Fibroblast of peridontal ligament (primary cell): ENCODE results near the gene WWOX.

ENCODE experiments used
- DNase-seq: peaks from one replicate; pipeline ENCODE4 v3.0.0-alpha.2; 2010; ENCODE audit errors: extremely low read depth

WWOX gene

GRCh38 chr16:78795433-78795832, 696.0 kb downstream of the WWOX start:
- DNase-seq, result no peak

GRCh38 chr16:78796221-78796866, 696.9 kb downstream of the WWOX start:
- DNase-seq, result no peak

- no peak for DNase-seq
Observed at GRCh38 chr16:78799429-78799828, 700.0 kb downstream of the WWOX start.

DNA sequence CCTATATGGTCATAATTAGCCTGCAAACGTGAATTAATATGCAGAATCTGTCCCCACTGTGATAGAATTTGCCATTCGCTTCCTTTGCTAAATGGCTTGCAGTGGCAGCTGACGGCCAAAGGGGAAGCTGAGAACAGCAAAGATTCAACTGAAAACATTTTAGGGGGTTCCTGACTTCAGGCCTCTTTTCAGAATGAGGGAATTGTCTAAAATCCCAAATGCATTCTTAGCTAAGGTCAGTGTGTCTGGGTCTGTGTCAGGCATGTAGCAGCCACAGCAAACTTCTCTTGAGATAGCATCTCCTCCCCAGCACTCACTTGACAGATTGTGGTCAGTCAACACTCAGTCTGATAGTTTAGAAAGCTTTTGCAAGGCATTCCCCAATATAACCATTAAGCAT, 701.1 kb downstream of the WWOX start:
- DNase-seq, result no peak

DNA sequence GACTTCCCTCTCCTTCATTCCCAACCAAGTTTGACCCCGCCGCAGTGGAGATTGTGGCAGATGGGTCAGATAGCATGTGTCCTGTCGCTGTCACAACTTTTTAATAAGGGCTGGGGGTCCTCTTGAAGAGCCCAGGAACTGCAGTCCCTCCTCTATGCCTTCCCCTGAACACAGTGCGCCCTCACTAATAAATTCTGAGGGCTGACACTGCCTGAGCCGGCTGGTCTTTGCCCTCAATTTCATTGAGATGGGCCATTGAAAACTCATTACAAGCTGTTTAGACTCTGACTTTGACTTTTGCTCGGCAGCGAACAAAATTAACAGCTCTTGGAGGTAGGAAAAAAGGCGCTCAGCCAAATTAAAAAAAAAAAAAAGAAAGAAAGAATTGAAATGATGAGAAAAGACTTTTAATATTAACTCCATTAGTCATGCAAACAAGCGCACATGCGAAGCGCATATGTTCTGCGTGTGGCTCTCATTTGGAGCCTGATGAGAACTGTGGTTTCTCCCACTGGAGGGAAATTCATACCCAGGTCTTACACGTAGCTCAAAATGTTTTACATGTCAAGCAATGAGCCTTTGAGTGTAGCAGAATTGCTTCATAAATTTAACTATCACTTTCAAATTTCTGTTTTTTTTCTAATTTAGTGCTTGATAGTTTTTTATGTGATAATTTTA, 704.7 kb downstream of the WWOX start:
- DNase-seq, result no peak

DNA sequence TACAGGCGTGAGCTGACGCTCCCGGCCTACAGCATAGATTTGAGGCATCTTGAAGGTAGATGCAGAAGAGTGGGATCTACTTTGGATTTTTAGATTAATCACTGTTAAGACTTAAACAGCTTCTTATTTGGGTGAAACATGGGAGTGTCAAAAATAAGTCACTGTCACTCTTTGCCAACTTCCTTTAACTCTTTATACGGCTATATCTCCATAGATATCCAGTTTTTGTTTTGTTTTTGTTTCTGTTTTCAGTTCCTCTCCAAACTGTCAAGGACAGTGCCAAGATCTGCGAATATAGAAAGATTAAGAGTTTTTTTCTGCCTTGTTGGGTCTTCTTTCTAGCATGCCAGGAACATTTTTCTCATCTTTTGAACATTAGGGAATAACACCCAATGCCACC, 706.1 kb downstream of the WWOX start:
- no peak for DNase-seq

DNA sequence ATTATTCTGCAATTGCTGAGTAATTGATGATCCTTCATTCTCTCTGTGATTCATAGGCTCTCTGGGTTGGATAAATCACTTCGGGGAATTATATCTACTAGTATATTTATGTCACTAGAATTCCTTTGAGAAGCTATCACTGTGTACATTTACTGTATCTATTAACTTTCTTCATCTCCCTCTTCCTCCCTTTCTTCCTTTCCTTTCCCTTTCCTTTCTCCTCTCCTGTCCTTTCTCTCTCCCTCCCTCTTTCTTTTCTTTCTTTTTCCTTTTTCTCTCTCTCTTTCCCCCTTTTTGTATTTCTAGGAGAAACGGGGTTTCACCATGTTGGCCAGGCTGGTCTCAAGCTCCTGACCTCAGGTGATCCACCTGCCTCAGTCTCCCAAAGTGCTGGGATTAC, 711.8 kb downstream of the WWOX start:
- no peak for DNase-seq

DNA sequence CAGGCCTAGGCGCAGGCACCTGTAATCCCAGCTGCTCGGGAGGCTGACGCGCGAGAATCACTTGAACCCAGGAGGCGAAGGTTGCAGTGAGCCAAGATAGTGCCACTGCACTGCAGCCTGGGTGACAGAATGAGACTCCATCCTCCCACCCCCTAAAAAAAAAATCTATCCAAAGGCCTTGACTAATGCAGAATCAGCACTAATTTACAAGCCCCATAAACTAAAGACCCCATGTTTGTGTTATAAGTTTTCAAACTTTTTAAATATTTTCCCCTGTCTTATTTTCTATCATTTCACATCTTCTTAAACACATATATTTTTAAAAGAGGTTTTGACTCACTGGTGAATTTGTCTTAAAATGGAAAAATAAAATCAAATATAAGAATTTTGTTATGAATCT, 713.1 kb downstream of the WWOX start:
- no peak for DNase-seq

GRCh38 chr16:78813661-78814311, 714.3 kb downstream of the WWOX start:
- no peak for DNase-seq

- no peak for DNase-seq
Observed at GRCh38 chr16:78815713-78816112, 716.3 kb downstream of the WWOX start.

- no peak for DNase-seq
Observed at GRCh38 chr16:78816499-78817195, 717.2 kb downstream of the WWOX start.

GRCh38 chr16:78817200-78817739, 717.8 kb downstream of the WWOX start:
- no peak for DNase-seq

- DNase-seq, result no peak
Observed at GRCh38 chr16:78821335-78821734, 721.9 kb downstream of the WWOX start.

GRCh38 chr16:78822509-78822908, 723.1 kb downstream of the WWOX start:
- DNase-seq, result no peak

GRCh38 chr16:78823027-78823426, 723.6 kb downstream of the WWOX start:
- DNase-seq, result no peak

- no peak for DNase-seq
Observed at GRCh38 chr16:78829280-78829679, 729.8 kb downstream of the WWOX start.

- no peak for DNase-seq
Observed at GRCh38 chr16:78830599-78830998, 731.1 kb downstream of the WWOX start.

GRCh38 chr16:78832100-78832499, 732.6 kb downstream of the WWOX start:
- no peak for DNase-seq

DNA sequence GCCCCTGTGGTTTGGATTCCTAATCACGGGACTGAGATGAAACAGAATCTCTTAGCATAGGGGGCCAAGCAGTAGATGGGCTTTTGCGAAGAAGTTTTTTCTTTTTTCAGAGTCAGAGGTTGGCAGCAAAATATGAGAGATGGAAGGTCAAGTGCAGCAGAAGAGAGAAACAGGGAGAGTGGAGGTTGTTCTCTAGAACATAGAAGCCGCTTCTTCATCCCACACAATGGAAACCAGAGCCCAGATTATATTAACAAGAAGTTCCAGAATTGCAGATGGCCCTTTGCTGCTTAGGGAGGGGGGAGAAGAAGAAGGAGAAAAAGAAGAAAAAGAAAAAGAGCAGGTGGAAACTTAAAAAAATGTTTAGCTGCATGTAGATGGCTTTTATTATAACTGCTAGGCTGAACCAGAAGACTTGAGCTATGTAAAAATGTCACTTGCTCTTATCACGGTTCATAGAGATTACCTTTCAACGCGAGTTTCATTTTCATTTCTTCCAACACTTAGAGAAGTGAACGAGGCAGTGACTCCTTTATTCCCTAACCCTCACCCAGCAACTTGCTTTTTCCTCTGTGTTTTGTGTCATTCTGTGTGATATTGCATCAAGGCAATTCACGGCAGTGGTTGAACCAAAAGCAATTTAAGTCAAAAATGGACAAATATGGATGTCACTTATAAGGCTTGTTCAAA, 737.5 kb downstream of the WWOX start:
- DNase-seq, result no peak

DNA sequence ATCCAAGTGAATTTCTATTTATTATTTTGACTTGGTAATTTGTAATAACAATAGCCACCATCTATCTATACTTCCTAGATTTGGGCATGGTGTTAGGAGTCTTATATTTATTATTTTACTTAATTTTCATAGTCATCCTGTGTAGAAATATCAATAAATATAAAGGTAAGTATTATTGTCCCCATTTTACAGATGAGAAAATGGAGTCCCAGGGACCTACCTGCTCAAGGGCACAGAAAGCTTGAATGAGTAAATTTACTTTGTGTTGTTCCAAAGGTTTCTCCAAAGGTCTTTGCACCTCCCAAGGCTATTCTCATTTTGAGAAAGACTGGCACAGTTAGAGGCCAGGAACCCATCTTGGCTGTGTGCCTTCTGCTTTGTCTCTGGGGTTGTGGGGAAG, 738.3 kb downstream of the WWOX start:
- DNase-seq, result no peak

- DNase-seq, result no peak
Observed at GRCh38 chr16:78838276-78838675, 738.8 kb downstream of the WWOX start.

DNA sequence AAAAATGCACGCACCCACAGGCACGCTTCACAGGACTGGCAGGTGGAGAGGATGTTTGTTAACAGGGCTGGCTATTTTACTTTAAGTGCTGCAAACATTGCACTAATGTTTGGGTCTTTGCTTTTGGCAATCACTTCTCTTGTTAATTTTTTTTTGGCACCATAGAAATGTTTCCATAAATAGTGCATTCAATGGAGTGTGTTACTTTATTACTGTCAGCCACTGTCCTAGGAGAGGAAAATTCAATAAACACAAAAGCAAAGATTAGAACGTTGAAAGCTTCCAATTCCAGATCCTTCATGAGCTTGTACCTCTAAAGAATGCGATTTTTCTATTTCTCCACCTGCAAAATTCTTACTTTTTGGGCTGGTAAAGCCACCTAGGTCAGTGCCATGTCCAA, 743.5 kb downstream of the WWOX start:
- no peak for DNase-seq
